Measurements from ENCODE around the gene KCNT1. TPM values are rescaled to one million over a fixed set of nuclear protein-coding genes. Genes with fewer than 3 reads are reported as not detected.

Gene KCNT1
- polyA plus RNA-seq, 1 experiment = not detected

GRCh38 chr9:135840107-135840506 is 138.1 kb downstream of the KCNT1 start:
- Histone ChIP-seq H3K4me3 (ENCODE audit: low read depth, low read length) (no peak overlapping the region), H3K36me3 (ENCODE audit: control insufficient read depth, insufficient read depth, low read length) (peaks cover 3% of the 10 kb centered on the region), H3K27me3 (ENCODE audit: control insufficient read depth, insufficient read depth, low read length) (no peaks in the 10 kb centered on the region)
- CTCF ChIA-PET = interaction anchor here (2.0 kb wide), 1 partner anchor 43 kb away, joined by 5 read pairs; no protein-coding TSS in a partner anchor
- TF ChIP-seq, protein P1, sequence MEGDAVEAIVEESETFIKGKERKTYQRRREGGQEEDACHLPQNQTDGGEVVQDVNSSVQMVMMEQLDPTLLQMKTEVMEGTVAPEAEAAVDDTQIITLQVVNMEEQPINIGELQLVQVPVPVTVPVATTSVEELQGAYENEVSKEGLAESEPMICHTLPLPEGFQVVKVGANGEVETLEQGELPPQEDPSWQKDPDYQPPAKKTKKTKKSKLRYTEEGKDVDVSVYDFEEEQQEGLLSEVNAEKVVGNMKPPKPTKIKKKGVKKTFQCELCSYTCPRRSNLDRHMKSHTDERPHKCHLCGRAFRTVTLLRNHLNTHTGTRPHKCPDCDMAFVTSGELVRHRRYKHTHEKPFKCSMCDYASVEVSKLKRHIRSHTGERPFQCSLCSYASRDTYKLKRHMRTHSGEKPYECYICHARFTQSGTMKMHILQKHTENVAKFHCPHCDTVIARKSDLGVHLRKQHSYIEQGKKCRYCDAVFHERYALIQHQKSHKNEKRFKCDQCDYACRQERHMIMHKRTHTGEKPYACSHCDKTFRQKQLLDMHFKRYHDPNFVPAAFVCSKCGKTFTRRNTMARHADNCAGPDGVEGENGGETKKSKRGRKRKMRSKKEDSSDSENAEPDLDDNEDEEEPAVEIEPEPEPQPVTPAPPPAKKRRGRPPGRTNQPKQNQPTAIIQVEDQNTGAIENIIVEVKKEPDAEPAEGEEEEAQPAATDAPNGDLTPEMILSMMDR (IDR thresholded peaks at IDR 0.05; ENCODE audit: insufficient read depth, low read depth, low read length) = no peak
- POLR2A ChIA-PET = no interaction called here
- no peak for DNase-seq (ENCODE audit: low read depth)

DNA sequence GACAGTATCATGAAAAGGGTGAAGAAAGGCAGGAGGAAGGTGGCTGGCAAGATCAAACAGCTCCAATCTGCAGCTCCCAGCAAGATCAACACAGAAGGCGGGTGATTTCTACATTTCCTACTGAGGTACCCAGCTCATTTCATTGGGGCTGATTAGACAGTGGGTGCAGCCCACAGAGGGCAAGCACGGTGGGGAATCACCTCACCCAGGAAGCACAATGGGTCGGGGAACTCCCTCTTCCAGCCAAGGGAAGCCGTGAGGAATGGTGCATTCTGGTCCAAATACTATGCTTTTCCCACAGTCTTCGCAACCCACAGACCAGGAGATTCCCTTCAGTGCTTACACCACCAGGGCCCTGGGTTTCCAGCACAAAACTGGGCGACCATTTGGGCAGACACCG is 138.6 kb downstream of the KCNT1 start:
- TF ChIP-seq, protein P1 (IDR thresholded peaks at IDR 0.05; ENCODE audit: insufficient read depth, low read depth, low read length) = no peak
- CTCF ChIA-PET = interaction anchor here (2.0 kb wide), 1 partner anchor 43 kb away, joined by 5 read pairs; no protein-coding TSS in a partner anchor
- POLR2A ChIA-PET = no interaction called here
- peaks cover 3% of the 10 kb centered on the region; the same call in 1 of the 2 replicates for H3K36me3 ChIP-seq (ENCODE audit: control insufficient read depth, insufficient read depth, low read length)
- H3K27me3 ChIP-seq (ENCODE audit: control insufficient read depth, insufficient read depth, low read length) = no peaks in the 10 kb centered on the region
- no peak overlapping the region for H3K4me3 ChIP-seq (ENCODE audit: low read depth, low read length)
- DNase-seq (ENCODE audit: low read depth) = no peak

Other genes starting within 250 kb of the KCNT1 start
- 4.4 and 6.0 TPM in 2 replicates for gene PPP1R26, start 222.4 kb upstream of the KCNT1 start, polyA plus RNA-seq (2011; rRNA removed)
- gene MRPS2, start 201.5 kb upstream of the KCNT1 start, polyA plus RNA-seq (2011; rRNA removed) = 54.6 and 102 TPM in 2 replicates
- gene LCN1, start 180.7 kb upstream of the KCNT1 start, polyA plus RNA-seq (2011; rRNA removed) = not detected in 2 replicates
- gene OBP2A, start 156.1 kb upstream of the KCNT1 start, polyA plus RNA-seq (2011; rRNA removed) = not detected in 2 replicates
- gene PAEP, start 140.4 kb upstream of the KCNT1 start, polyA plus RNA-seq (2011; rRNA removed) = not detected in 2 replicates
- not detected in 2 replicates for gene GLT6D1, start 62.6 kb upstream of the KCNT1 start, polyA plus RNA-seq (2011; rRNA removed)
- not detected in 2 replicates for gene LCN9, start 38.9 kb upstream of the KCNT1 start, polyA plus RNA-seq (2011; rRNA removed)
- not detected in 2 replicates for gene SOHLH1, start 2.7 kb upstream of the KCNT1 start, polyA plus RNA-seq (2011; rRNA removed)
- 3.8 and 4.1 TPM in 2 replicates for gene CAMSAP1, start 205.4 kb downstream of the KCNT1 start, polyA plus RNA-seq (2011; rRNA removed)

All from BJ (cell line).